HS-27A (cell line): ENCODE results near the gene IARS2.
"Not testable (repeated sequence)": the region's sequence is repeated elsewhere in the genome, so short reads cannot be mapped to it uniquely, and the experiment has no call there.

Experiments
- DNase-seq: peaks from one replicate; pipeline ENCODE4 v3.0.0-alpha.2; 2012; ENCODE audit warnings: low read depth, missing footprints

The IARS2 gene

GRCh38 chr1:220094016-220094911, at the start of gene IARS2:
IARS2 (plus strand) TSS chr1:220094132; CDS start chr1:220094217, 85 bp downstream.
- DNase-seq = peak; percentile 39

- no peak for DNase-seq
These were observed 49.1 kb upstream of the IARS2 start for GRCh38 chr1:220044678-220045355.

GRCh38 chr1:220045356-220046051, 48.4 kb upstream of the IARS2 start:
- no peak for DNase-seq

- DNase-seq = peak; percentile 92
These were observed 47.6 kb upstream of the IARS2 start, which contains the start of gene EPRS1 for GRCh38 chr1:220046052-220046930. EPRS1 (minus strand) TSS chr1:220046505; CDS start chr1:220046388, 117 bp downstream.

GRCh38 chr1:220056374-220056773, 37.6 kb upstream of the IARS2 start:
- no peak for DNase-seq

GRCh38 chr1:220060876-220061275, 33.1 kb upstream of the IARS2 start:
- DNase-seq = no peak

GRCh38 chr1:220062629-220063028, 31.3 kb upstream of the IARS2 start:
- DNase-seq = no peak

GRCh38 chr1:220067269-220068204, 26.4 kb upstream of the IARS2 start:
- DNase-seq = no peak

- DNase-seq = no peak
These were observed 16.8 kb upstream of the IARS2 start for GRCh38 chr1:220076861-220077762.

GRCh38 chr1:220077887-220078286, 16.0 kb upstream of the IARS2 start:
- DNase-seq = no peak

- no peak for DNase-seq
These were observed 9.5 kb upstream of the IARS2 start for GRCh38 chr1:220084460-220084859.

GRCh38 chr1:220086261-220086686, 7.7 kb upstream of the IARS2 start:
- DNase-seq = not testable (repeated sequence)

- DNase-seq = peak; percentile 80
These were observed 4.0 kb upstream of the IARS2 start, which contains the start of gene BPNT1 for GRCh38 chr1:220089650-220090556. BPNT1 (minus strand) TSS chr1:220089788; CDS start chr1:220079846, 9,942 bp downstream.

GRCh38 chr1:220092694-220093093, 1.2 kb upstream of the IARS2 start:
- DNase-seq = no peak

GRCh38 chr1:220093361-220094015, 444 bp upstream of the IARS2 start:
- no peak for DNase-seq

GRCh38 chr1:220099826-220100225, 5.9 kb downstream of the IARS2 start:
- DNase-seq = no peak

- not testable (repeated sequence) for DNase-seq
These were observed 16.5 kb downstream of the IARS2 start for GRCh38 chr1:220110473-220110872.
